Liver (tissue), 9 donors: Measurements from ENCODE around the gene DGKD. TPM values are rescaled to one million over a fixed set of nuclear protein-coding genes. Genes with fewer than 3 reads are reported as not detected.

Experiments used
- DNase-seq: peaks from one replicate; pipeline ENCODE4 v3.0.0-alpha.2; 2017; ENCODE audit warnings: low spot score
- H3K27ac ChIP-seq, 2 donors: one replicate each; pipeline ENCODE4 v1.7.0; 2013; ENCODE audit warnings: inconsistent platforms in 2 of 2, low read length in 2 of 2, control low read depth in 1 of 2, low read depth in 1 of 2, mild to moderate bottlenecking in 1 of 2
- H3K27me3 ChIP-seq, 4 donors: one replicate each; pipeline versions ENCODE4 v1.6.1 to v1.7.0; 2013; ENCODE audit warnings: low read length in 3 of 4, inconsistent platforms in 1 of 4, mild to moderate bottlenecking in 1 of 4, moderate library complexity in 1 of 4; ENCODE audit not compliant: control insufficient read depth in 4 of 4, insufficient read depth in 4 of 4
- H3K36me3 ChIP-seq, 4 donors: one replicate each; pipeline versions ENCODE4 v1.6.1 to v1.7.0; 2013; ENCODE audit warnings: low read length in 3 of 4, mild to moderate bottlenecking in 3 of 4, low read depth in 1 of 4, moderate library complexity in 1 of 4; ENCODE audit not compliant: control insufficient read depth in 4 of 4, insufficient read depth in 3 of 4
- H3K4me1 ChIP-seq, 4 donors: one replicate each; pipeline versions ENCODE4 v1.6.1 to v1.7.0; 2013; ENCODE audit warnings: low read length in 3 of 4, mild to moderate bottlenecking in 3 of 4, moderate library complexity in 1 of 4; ENCODE audit not compliant: control insufficient read depth in 4 of 4, insufficient read depth in 4 of 4
- H3K4me3 ChIP-seq, 3 donors: one replicate each; pipeline versions ENCODE4 v1.6.1 to v1.7.0; 2013; ENCODE audit warnings: low read length in 3 of 3, control low read depth in 1 of 3, low read depth in 1 of 3, mild to moderate bottlenecking in 1 of 3
- H3K9ac ChIP-seq, 2 donors: one replicate each; pipeline ENCODE4 v1.7.0; 2013; ENCODE audit warnings: low read length in 2 of 2, mild to moderate bottlenecking in 2 of 2, moderate library complexity in 2 of 2, control low read depth in 1 of 2, low read depth in 1 of 2
- H3K9me3 ChIP-seq, 4 donors: one replicate each; pipeline versions ENCODE4 v1.6.1 to v1.7.0; 2013; ENCODE audit warnings: low read length in 3 of 4; ENCODE audit not compliant: control insufficient read depth in 4 of 4
- ATF3 ChIP-seq: IDR thresholded peaks from 2 replicates; pipeline ENCODE4 v1.6.1; 2016; ENCODE audit warnings: antibody characterized with exemption
- CTCF ChIP-seq: fragments of 150-350 bp; IDR thresholded peaks from 2 replicates; pipeline ENCODE4 v1.5.1; 2017; ENCODE audit warnings: improper control_type of control experiment, low read depth, low read length; ENCODE audit not compliant: missing input control
- EGR1 ChIP-seq, 2 donors: IDR thresholded peaks; 2 replicates each; pipeline ENCODE4 v1.6.1; 2016 to 2018; ENCODE audit warnings: antibody characterized with exemption in 2 of 2, low read depth in 2 of 2
- FOXA1 ChIP-seq: IDR thresholded peaks from 2 replicates; pipeline ENCODE4 v1.6.1; 2016; ENCODE audit warnings: antibody characterized with exemption
- FOXA2 ChIP-seq: IDR thresholded peaks from 2 replicates; pipeline ENCODE4 v1.6.1; 2016; ENCODE audit warnings: antibody characterized with exemption
- GABPA ChIP-seq, 2 donors: IDR thresholded peaks in 1 of 2; conservative IDR thresholded peaks in 1 of 2; 2 replicates each; pipeline ENCODE4 v1.6.1; 2016; ENCODE audit warnings: antibody characterized with exemption in 2 of 2, mild to moderate bottlenecking in 1 of 2, moderate library complexity in 1 of 2
- HNF4A ChIP-seq, 2 donors: conservative IDR thresholded peaks; 2 replicates each; pipeline ENCODE4 v1.6.1; 2016; ENCODE audit warnings: antibody characterized with exemption in 2 of 2, mild to moderate bottlenecking in 2 of 2
- HNF4G ChIP-seq: IDR thresholded peaks from 2 replicates; pipeline ENCODE4 v1.6.1; 2016; ENCODE audit warnings: antibody characterized with exemption
- JUND ChIP-seq, 2 donors: IDR thresholded peaks; 2 replicates each; pipeline ENCODE4 v1.6.1; 2016; ENCODE audit warnings: antibody characterized with exemption in 2 of 2
- NR2F2 ChIP-seq: IDR thresholded peaks from 2 replicates; pipeline ENCODE4 v1.6.1; 2016; ENCODE audit warnings: antibody characterized with exemption
- RAD21 ChIP-seq, 2 donors: IDR thresholded peaks; 2 replicates each; pipeline ENCODE4 v1.6.1; 2016; ENCODE audit warnings: antibody characterized with exemption in 2 of 2, mild to moderate bottlenecking in 2 of 2
- REST ChIP-seq: IDR thresholded peaks from 2 replicates; pipeline ENCODE4 v1.6.1; 2016; ENCODE audit warnings: antibody characterized with exemption, mild to moderate bottlenecking
- RXRA ChIP-seq, 2 donors: IDR thresholded peaks; 2 replicates each; pipeline ENCODE4 v1.6.1; 2017 to 2018; ENCODE audit warnings: antibody characterized with exemption in 2 of 2, mild to moderate bottlenecking in 1 of 2
- SP1 ChIP-seq: IDR thresholded peaks from 2 replicates; pipeline ENCODE4 v1.6.1; 2018; ENCODE audit warnings: antibody characterized with exemption, mild to moderate bottlenecking
- YY1 ChIP-seq: IDR thresholded peaks from 2 replicates; pipeline ENCODE4 v1.6.1; 2016; ENCODE audit warnings: antibody characterized with exemption, mild to moderate bottlenecking
- ZBTB33 ChIP-seq: IDR thresholded peaks from 2 replicates; pipeline ENCODE4 v1.6.1; 2016; ENCODE audit warnings: antibody characterized with exemption
- WGBS: extraction: QIAGEN DNeasy Blood & Tissue Kit; methylation state at CpG from one replicate; pipeline ENCODE4 v1.1.7; 2013; 5-methylcytosine and 5-hydroxymethylcytosine counted together
- polyA plus RNA-seq, 2 donors: library from polyadenylated mRNA; stranded (reverse) in 1 of 2; unstranded in 1 of 2; fragments of 200-250 nt in 1 of 2; fragments of >200 nt in 1 of 2; fragmentation: Nextera tagmentation in 1 of 2; extraction: Ambion mirVana in 1 of 2; gene quantifications; one replicate each; pipeline versions ENCODE4 v1.2.1 to v1.2.3, GENCODE V29; 2013 to 2015
- total RNA-seq, 2 donors: library from RNA; depleted of rRNA; stranded (reverse); fragments of >200 nt; gene quantifications; one replicate each; pipeline ENCODE4 v1.2.3, GENCODE V29; 2014
- donor health status: healthy.
- donor health status: healthy.
- donor health status: healthy.
- donor health status: healthy.
- donor health status: healthy.

DGKD gene
- total and polyA plus RNA-seq, 4 donors, result 4.8 to 16.4 (median 8.2) TPM

- Histone ChIP-seq H3K9ac (no peak overlapping the region), H3K27ac (no peak overlapping the region), H3K9me3 (no peaks in the 10 kb centered on the region), H3K36me3 (peaks cover 11 to 82% (median 56%) of the 10 kb centered on the region in 4 donors), H3K4me1 (no peaks in the 10 kb centered on the region), H3K4me3 (no peak overlapping the region), H3K27me3 (no peaks in the 10 kb centered on the region)
- no peak for DNase-seq
- TF ChIP-seq YY1 (no peak), ZBTB33 (no peak), JUND (IDR thresholded peaks at IDR 0.05) (no peak), ATF3 (no peak)
- WGBS, result 92% methylated on average over 22 of the region's 22 CpGs
Measured at GRCh38 chr2:233450864-233451575, 96.7 kb downstream of the DGKD start.

- H3K4me3 ChIP-seq, result no peak overlapping the region
- no peak overlapping the region for H3K27ac ChIP-seq
- WGBS, result 89% methylated on average over 9 of the region's 9 CpGs
- peaks cover 10 to 82% (median 56%) of the 10 kb centered on the region in 4 donors for H3K36me3 ChIP-seq
- no peaks in the 10 kb centered on the region for H3K4me1 ChIP-seq
- no peak for DNase-seq
- H3K9me3 ChIP-seq, result no peaks in the 10 kb centered on the region
- TF ChIP-seq NR2F2 (no peak), REST (no peak)
- no peaks in the 10 kb centered on the region for H3K27me3 ChIP-seq
- no peak overlapping the region for H3K9ac ChIP-seq
Measured at GRCh38 chr2:233451950-233452349, 97.7 kb downstream of the DGKD start.

GRCh38 chr2:233453111-233453915, 99.0 kb downstream of the DGKD start:
- 91% methylated on average over 10 of the region's 10 CpGs for WGBS
- H3K27ac ChIP-seq, result no peak overlapping the region

More at GRCh38 chr2:233453111-233453915, 99.0 kb downstream of the DGKD start:
- no peak for TF ChIP-seq SP1
- no peak for TF ChIP-seq EGR1 (IDR thresholded peaks at IDR 0.05; ENCODE audit: low read depth in 2 of 2)
- no peak for TF ChIP-seq ZBTB33
- TF ChIP-seq FOXA2, result no peak
- TF ChIP-seq RXRA (IDR thresholded peaks at IDR 0.05), result no peak
- TF ChIP-seq FOXA1, result no peak
- TF ChIP-seq GABPA (IDR thresholded peaks at IDR 0.05 in 1 of 2, conservative IDR thresholded peaks at IDR 0.05 in 1 of 2), result no peak
- TF ChIP-seq YY1, result no peak
- TF ChIP-seq HNF4A (conservative IDR thresholded peaks at IDR 0.05), result no peak
- TF ChIP-seq HNF4G, result no peak
- TF ChIP-seq JUND (IDR thresholded peaks at IDR 0.05), result no peak
- TF ChIP-seq RAD21 (IDR thresholded peaks at IDR 0.05), result no peak
- no peak for TF ChIP-seq CTCF
- no peak overlapping the region for H3K9ac ChIP-seq
- no peaks in the 10 kb centered on the region for H3K9me3 ChIP-seq
- DNase-seq, result no peak
- no peaks in the 10 kb centered on the region for H3K4me1 ChIP-seq
- H3K36me3 ChIP-seq, result peaks cover 10 to 85% (median 62%) of the 10 kb centered on the region in 4 donors
- H3K27me3 ChIP-seq, result no peaks in the 10 kb centered on the region
- H3K4me3 ChIP-seq, result no peak overlapping the region
